Kidney tubule cell (primary cell): ENCODE measurements around the gene MSANTD1.

Source experiments
- DNase-seq: peaks from one replicate; pipeline ENCODE4 v3.0.0-alpha.2; 2018; ENCODE audit warnings: low spot score

The MSANTD1 gene

GRCh38 chr4:3233391-3234071, 15.4 kb upstream of the MSANTD1 start:
- DNase-seq = no peak

GRCh38 chr4:3234171-3235029, 14.6 kb upstream of the MSANTD1 start:
- no peak for DNase-seq

GRCh38 chr4:3235030-3235345, 14.0 kb upstream of the MSANTD1 start:
- DNase-seq = no peak

- no peak for DNase-seq
These were observed 13.4 kb upstream of the MSANTD1 start for GRCh38 chr4:3235581-3235980.

- DNase-seq = no peak
These were observed 12.6 kb upstream of the MSANTD1 start for GRCh38 chr4:3236326-3236878.

GRCh38 chr4:3237266-3237665, 11.7 kb upstream of the MSANTD1 start:
- DNase-seq = no peak

- DNase-seq = no peak
These were observed 11.0 kb upstream of the MSANTD1 start for GRCh38 chr4:3237712-3238560.

GRCh38 chr4:3238721-3239120, 10.2 kb upstream of the MSANTD1 start:
- no peak for DNase-seq

GRCh38 chr4:3239303-3239702, 9.7 kb upstream of the MSANTD1 start:
- no peak for DNase-seq

- no peak for DNase-seq
These were observed 8.7 kb upstream of the MSANTD1 start for GRCh38 chr4:3239998-3240920.

- no peak for DNase-seq
These were observed 7.9 kb upstream of the MSANTD1 start for GRCh38 chr4:3240936-3241522.

GRCh38 chr4:3241898-3242524, 6.9 kb upstream of the MSANTD1 start:
- no peak for DNase-seq

GRCh38 chr4:3243136-3243780, 5.7 kb upstream of the MSANTD1 start:
- no peak for DNase-seq

- no peak for DNase-seq
These were observed 5.0 kb upstream of the MSANTD1 start for GRCh38 chr4:3244002-3244401.

GRCh38 chr4:3244747-3245146, 4.2 kb upstream of the MSANTD1 start:
- no peak for DNase-seq

- no peak for DNase-seq
These were observed 3.3 kb upstream of the MSANTD1 start for GRCh38 chr4:3245676-3246075.

GRCh38 chr4:3246458-3247398, 2.2 kb upstream of the MSANTD1 start:
- DNase-seq = no peak

- no peak for DNase-seq
These were observed 1.4 kb upstream of the MSANTD1 start for GRCh38 chr4:3247399-3248177.
